Gastrocnemius medialis (tissue), 4 donors: Measurements from ENCODE around the gene MAD1L1. TPM values are rescaled to one million over a fixed set of nuclear protein-coding genes. Genes with fewer than 3 reads are reported as not detected.
A peak's percentile ranks its signal among the peaks of the same experiment; 100 is the strongest.
"Not testable (repeated sequence)": the region's sequence is repeated elsewhere in the genome, so short reads cannot be mapped to it uniquely, and the experiment has no call there.

ENCODE experiments used
- ATAC-seq, 2 donors: fragments of 150-250 bp; one replicate each; pipeline ENCODE4 v1.9.1; 2016
- DNase-seq, 2 donors: peaks; one replicate each; pipeline ENCODE4 v3.0.0-alpha.2; 2019
- H3K27ac ChIP-seq, 4 donors: fragments of 200-600 bp; sonication (generic); 1 replicate in 1 of 4; 2 replicates in 3 of 4; pipeline ENCODE4 v1.5.1; 2016 to 2018; ENCODE audit warnings: mild to moderate bottlenecking in 2 of 4, moderate library complexity in 1 of 4
- H3K27me3 ChIP-seq, 3 donors: fragments of 200-600 bp; sonication (generic) in 2 of 3; 1 replicate in 1 of 3; 2 replicates in 2 of 3; pipeline versions ENCODE4 v1.5.1 to v1.6.0; 2016 to 2019; ENCODE audit warnings: mild to moderate bottlenecking in 1 of 3, moderate library complexity in 1 of 3
- H3K36me3 ChIP-seq, 2 donors: fragments of 200-600 bp; sonication (generic) in 1 of 2; one replicate each; pipeline ENCODE4 v1.5.1; 2017 to 2018
- H3K4me1 ChIP-seq, 2 donors: fragments of 200-600 bp; sonication (generic) in 1 of 2; one replicate each; pipeline ENCODE4 v1.5.1; 2016 to 2017; ENCODE audit warnings: mild to moderate bottlenecking in 2 of 2
- H3K4me3 ChIP-seq, 4 donors: fragments of 200-600 bp; sonication (generic) in 3 of 4; 1 replicate in 1 of 4; 2 replicates in 3 of 4; pipeline ENCODE4 v1.5.1; 2016 to 2019; ENCODE audit warnings: mild to moderate bottlenecking in 2 of 4
- H3K9me3 ChIP-seq, 3 donors: fragments of 200-600 bp; sonication (generic) in 2 of 3; 1 replicate in 1 of 3; 2 replicates in 2 of 3; pipeline ENCODE4 v1.5.1; 2016 to 2019
- POLR2A ChIP-seq, 2 donors: fragments of 450-650 bp; IDR thresholded peaks; one replicate each; pipeline ENCODE4 v1.6.1; 2017; ENCODE audit warnings: antibody characterized with exemption in 2 of 2, mild to moderate bottlenecking in 2 of 2, moderate library complexity in 2 of 2
- in situ Hi-C, 4 donors: fragments of 200-750 bp; cut with MboI; loops; one replicate each; pipeline versions ENCODE4 v1.15.0 to v1.8.0; 2017; ENCODE audit warnings: low sequenced_read_pairs in 4 of 4
- intact Hi-C: fragments of 100-400 bp; cut with DNase I; formaldehyde crosslinking; loops from one replicate; pipeline ENCODE4 v1.15.1; 2023; ENCODE audit warnings: low total_unique reads
- total RNA-seq, 4 donors: library from RNA; depleted of rRNA; stranded (reverse); fragments of >200 nt; gene quantifications; one replicate each; pipeline versions ENCODE4 v1.1.0 to v1.2.3, GENCODE V29; 2016
- TF ChIP-seq, protein P1 (sequence below), 5 experiments: fragments of 450-650 bp in 3 of 5; fragments of 200-600 bp in 2 of 5; sonication (generic) in 2 of 5; IDR thresholded peaks in 4 of 5; conservative IDR thresholded peaks in 1 of 5; 1 replicate in 4 of 5; 2 replicates in 1 of 5; pipeline ENCODE4 v1.5.1; 2016 to 2019; ENCODE audit warnings: antibody characterized with exemption in 5 of 5, mild to moderate bottlenecking in 3 of 5, moderate library complexity in 3 of 5

MAD1L1 gene
- total RNA-seq, 4 donors from 2014 or later = 19.7 to 32.4 (median 22.7) TPM

GRCh38 chr7:1997537-1998076 lies 235.1 kb downstream of the MAD1L1 start:
- H3K4me1 ChIP-seq = peaks cover 4 to 14% of the 10 kb centered on the region in 2 donors
- DNase-seq = no peak

DNA sequence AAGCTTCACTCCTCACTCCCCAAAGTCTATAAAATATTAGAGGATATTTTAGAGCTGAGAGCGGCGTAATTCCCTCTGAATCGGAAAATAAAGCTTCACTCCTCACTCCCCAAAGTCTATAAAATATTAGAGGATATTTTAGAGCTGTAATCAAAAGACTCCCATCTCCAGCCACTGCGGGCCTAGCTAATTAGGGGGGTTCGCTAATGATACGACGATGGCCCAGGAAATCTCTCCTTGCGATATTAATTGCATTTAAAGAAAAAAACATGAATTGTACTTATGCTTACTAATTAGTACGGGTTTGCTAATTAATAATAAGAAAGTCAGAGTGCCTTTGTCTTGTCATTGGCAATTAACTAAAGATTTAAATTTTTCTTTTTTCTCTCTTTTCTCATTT lies 235.9 kb downstream of the MAD1L1 start:
- Histone ChIP-seq H3K27me3 (no peaks in the 10 kb centered on the region), H3K4me3 (no peak overlapping the region), H3K9me3 (no peaks in the 10 kb centered on the region), H3K4me1 (peaks cover 4 to 14% of the 10 kb centered on the region in 2 donors), H3K36me3 (no peaks in the 10 kb centered on the region), H3K27ac (no peak overlapping the region)
- ATAC-seq (no peak), DNase-seq (no peak)
- in situ Hi-C loops (no loop called here), intact Hi-C loops (no loop called here)
- TF ChIP-seq, protein P1, sequence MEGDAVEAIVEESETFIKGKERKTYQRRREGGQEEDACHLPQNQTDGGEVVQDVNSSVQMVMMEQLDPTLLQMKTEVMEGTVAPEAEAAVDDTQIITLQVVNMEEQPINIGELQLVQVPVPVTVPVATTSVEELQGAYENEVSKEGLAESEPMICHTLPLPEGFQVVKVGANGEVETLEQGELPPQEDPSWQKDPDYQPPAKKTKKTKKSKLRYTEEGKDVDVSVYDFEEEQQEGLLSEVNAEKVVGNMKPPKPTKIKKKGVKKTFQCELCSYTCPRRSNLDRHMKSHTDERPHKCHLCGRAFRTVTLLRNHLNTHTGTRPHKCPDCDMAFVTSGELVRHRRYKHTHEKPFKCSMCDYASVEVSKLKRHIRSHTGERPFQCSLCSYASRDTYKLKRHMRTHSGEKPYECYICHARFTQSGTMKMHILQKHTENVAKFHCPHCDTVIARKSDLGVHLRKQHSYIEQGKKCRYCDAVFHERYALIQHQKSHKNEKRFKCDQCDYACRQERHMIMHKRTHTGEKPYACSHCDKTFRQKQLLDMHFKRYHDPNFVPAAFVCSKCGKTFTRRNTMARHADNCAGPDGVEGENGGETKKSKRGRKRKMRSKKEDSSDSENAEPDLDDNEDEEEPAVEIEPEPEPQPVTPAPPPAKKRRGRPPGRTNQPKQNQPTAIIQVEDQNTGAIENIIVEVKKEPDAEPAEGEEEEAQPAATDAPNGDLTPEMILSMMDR (IDR thresholded peaks at IDR 0.05 in 4 of 5, conservative IDR thresholded peaks at IDR 0.05 in 1 of 5) = no peak
- TF ChIP-seq POLR2A (IDR thresholded peaks at IDR 0.05) = no peak

More at GRCh38 chr7:1997537-1998076, 235.1 kb downstream of the MAD1L1 start:
- H3K4me3 ChIP-seq = no peak overlapping the region
- no peaks in the 10 kb centered on the region for H3K9me3 ChIP-seq
- TF ChIP-seq POLR2A (IDR thresholded peaks at IDR 0.05) = no peak
- TF ChIP-seq, protein P1 (IDR thresholded peaks at IDR 0.05 in 4 of 5, conservative IDR thresholded peaks at IDR 0.05 in 1 of 5) = no peak
- in situ Hi-C loops (no loop called here), intact Hi-C loops (no loop called here)
- no peak for ATAC-seq
- no peaks in the 10 kb centered on the region for H3K36me3 ChIP-seq
- H3K27me3 ChIP-seq = no peaks in the 10 kb centered on the region
- no peak overlapping the region for H3K27ac ChIP-seq

- H3K36me3 ChIP-seq, in situ Hi-C loops, ATAC-seq, H3K27me3 ChIP-seq, intact Hi-C loops, H3K4me3 ChIP-seq, DNase-seq, H3K9me3 ChIP-seq, H3K27ac ChIP-seq: not testable (repeated sequence)
- H3K4me1 ChIP-seq = peaks cover 4 to 14% of the 10 kb centered on the region in 2 donors
These were observed 236.8 kb downstream of the MAD1L1 start for GRCh38 chr7:1995911-1996420.

DNA sequence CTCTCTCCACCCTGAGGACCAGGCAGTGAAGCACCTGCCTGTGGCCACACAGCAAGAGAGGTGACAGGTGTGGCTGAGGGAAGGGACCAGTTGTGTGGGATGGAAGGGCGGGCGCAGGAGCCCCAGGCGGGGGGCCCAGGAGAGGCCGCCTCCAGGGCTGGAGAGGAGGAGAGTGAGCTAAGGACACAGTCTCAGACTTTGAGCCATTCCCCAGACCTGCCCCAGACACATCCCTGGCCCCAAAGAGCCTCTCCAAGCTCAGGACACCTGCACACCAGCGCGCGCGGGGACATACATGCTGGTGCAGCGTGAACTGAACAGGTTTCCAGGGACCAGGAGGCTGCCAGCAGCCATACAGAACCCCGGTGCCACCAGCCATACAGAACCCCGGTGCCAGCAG lies 237.3 kb downstream of the MAD1L1 start:
- H3K36me3 ChIP-seq = no peaks in the 10 kb centered on the region
- TF ChIP-seq, protein P1 (IDR thresholded peaks at IDR 0.05 in 4 of 5, conservative IDR thresholded peaks at IDR 0.05 in 1 of 5) = no peak
- TF ChIP-seq POLR2A (IDR thresholded peaks at IDR 0.05) = no peak
- H3K9me3 ChIP-seq = no peaks in the 10 kb centered on the region
- intact Hi-C loops = no loop called here
- in situ Hi-C loops = no loop called here
- DNase-seq (no peak), ATAC-seq (no peak)
- no peaks in the 10 kb centered on the region for H3K27me3 ChIP-seq
- H3K4me3 ChIP-seq = no peak overlapping the region
- H3K4me1 ChIP-seq = peaks cover 4 to 14% of the 10 kb centered on the region in 2 donors
- no peak overlapping the region for H3K27ac ChIP-seq

GRCh38 chr7:1994931-1995330 lies 237.8 kb downstream of the MAD1L1 start:
- Histone ChIP-seq H3K36me3 (no peaks in the 10 kb centered on the region), H3K4me3 (no peak overlapping the region), H3K4me1 (peaks cover 4 to 14% of the 10 kb centered on the region in 2 donors), H3K9me3 (no peaks in the 10 kb centered on the region), H3K27me3 (no peaks in the 10 kb centered on the region), H3K27ac (no peak overlapping the region)
- ATAC-seq (peak in 1 of 2 donors; percentile 44), DNase-seq (peak in 1 of 2 donors; percentile 27)
- TF ChIP-seq POLR2A (IDR thresholded peaks at IDR 0.05) = no peak
- TF ChIP-seq, protein P1 (IDR thresholded peaks at IDR 0.05 in 4 of 5, conservative IDR thresholded peaks at IDR 0.05 in 1 of 5) = no peak
- intact Hi-C loops (no loop called here), in situ Hi-C loops (no loop called here)
